Measurements from ENCODE around the gene COTL1.
"Not testable (repeated sequence)": the region's sequence is repeated elsewhere in the genome, so short reads cannot be mapped to it uniquely, and the experiment has no call there.

The COTL1 gene

DNA sequence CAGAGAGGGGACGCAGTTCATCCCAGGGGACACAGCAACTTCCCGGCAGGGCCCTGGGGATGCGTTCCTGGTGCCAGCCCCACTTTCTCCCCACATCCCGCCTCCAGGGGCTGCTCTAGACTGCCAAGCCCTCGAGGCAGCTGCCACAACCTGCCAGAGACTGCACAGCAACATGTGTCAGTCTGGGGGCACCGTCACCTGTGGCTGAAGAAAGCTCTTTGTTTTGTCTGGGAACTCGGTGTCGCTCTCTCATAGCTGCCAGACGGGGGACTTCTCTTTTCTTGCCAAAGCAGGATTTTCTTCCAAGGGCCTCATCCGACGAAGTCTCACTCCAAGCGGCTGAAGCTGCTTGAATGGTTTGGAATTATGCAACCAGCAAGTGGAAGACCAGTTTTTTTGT is 43.7 kb downstream of the COTL1 start:
- no peak overlapping the region for H3K4me3 ChIP-seq (ENCODE audit: low read depth, low read length)

DNA sequence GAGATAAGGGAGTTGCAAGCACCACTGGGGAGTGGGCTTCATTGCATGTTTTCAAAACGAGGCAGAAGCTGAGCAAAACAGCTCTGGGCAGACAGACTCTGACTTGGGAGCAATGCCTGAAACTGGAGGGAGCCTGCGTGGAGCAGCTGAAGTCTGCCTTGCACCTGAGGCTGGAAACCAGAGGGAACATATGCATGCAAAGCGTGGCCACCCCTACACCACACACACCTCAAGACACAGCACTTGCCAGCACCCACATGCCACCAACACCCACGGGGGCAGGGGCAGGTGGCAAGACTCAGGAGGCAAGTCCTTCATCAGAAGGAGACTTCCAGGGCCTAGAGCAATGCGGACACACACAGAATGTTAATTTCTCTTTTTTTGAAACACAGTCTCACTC is 45.8 kb downstream of the COTL1 start:
- no peak overlapping the region for H3K4me3 ChIP-seq (ENCODE audit: low read depth, low read length)

DNA sequence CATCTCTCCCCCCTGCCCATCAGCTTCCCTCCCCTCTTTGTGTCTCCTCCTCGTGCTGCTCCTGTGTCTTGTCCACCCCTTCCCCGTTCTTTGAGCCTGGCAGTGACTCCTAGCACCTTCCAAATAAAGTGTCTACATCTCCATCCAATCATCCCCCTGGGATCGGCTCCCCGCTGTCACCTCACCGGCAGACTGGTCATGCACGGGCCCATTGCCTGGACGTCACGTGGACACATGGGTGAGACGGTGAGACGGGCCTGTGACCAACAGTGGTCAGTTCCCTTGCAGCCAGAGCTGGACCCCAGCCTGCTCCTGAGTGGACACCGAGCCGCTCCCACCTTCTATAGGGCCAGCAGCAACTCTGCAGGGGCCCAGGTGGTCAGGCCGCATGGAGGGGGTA is 46.4 kb downstream of the COTL1 start:
- H3K4me3 ChIP-seq (ENCODE audit: low read depth, low read length), result no peak overlapping the region

DNA sequence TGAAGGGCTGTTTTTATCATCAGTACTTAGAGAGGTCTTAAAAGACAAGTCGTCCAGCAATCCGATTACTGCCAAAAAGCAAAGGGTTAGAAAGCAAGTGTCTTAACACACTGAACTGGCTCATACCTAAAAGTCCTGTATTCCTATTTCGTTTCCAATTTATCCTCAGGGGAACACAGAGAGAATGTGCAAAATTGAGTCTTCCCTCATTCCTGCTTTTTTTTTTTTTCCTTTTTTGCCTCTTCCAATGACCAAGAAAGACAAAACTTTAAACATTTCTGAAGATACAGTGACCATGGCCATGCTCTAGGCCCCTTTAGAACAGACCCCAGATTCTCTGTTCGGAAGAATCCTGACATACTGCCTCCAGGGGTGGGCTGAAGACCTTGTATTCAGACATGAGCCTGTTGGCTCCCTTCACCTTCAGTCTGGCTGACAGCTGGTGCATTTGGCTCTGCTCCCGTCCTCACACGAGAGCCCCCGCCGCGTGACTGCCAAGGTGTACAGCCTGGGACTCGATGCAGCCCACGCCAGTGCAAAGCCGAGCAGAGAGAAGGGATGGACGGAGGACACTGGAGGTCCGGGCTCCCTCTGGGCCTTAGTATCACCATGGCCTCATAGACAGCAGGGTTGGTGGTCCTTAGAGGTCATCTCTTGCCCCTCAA is 47.0 kb downstream of the COTL1 start:
- no peak overlapping the region for H3K4me3 ChIP-seq (ENCODE audit: low read depth, low read length)

DNA sequence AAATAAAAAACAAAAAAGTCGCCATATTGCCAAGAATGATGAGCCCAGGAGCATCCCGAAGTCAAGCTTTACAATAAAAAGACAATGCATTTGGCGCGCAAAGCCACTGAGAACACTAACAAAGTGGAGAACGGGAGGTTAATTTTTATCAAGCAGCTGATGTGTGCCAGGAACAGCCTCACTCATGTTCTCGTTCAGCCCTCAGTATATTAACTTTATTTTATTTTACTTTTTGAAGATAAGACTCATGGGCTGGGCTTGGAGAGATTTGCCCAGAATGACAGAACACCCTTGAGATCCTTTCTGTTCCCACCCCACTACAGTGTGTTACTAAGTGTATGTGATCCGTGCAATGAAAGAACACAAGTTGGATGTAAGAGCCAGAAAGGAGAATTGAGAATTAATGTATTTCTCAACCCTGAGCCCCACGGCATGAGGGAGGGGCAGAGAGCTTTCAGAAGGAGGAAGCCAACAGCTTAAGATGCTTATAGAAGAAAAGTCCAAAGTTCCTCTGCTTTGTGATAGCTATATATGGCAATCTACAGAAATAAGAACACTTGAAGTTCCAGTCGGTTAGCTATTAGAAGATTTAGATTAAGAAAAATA is 48.4 kb downstream of the COTL1 start:
- no peak overlapping the region for H3K4me3 ChIP-seq (ENCODE audit: low read depth, low read length)

DNA sequence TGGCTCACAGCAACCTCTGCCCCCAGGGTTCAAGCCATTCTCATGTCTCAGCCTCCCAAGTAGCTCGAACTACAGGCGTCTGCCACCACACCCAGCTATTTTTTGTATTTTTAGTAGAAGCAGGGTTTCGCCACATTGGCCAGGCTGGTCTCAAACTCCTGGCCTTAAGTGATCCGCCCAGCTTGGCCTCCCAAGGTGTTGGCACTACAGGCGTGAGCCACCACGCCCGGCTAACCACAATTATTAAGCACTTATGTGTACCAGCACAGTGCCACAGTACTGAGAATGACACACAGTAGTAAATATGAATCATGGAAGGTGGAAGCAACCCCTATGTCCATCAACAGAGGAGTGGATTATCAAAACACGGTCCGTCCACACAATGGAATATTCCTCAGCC is 49.8 kb downstream of the COTL1 start:
- no peak overlapping the region for H3K4me3 ChIP-seq (ENCODE audit: low read depth, low read length)

DNA sequence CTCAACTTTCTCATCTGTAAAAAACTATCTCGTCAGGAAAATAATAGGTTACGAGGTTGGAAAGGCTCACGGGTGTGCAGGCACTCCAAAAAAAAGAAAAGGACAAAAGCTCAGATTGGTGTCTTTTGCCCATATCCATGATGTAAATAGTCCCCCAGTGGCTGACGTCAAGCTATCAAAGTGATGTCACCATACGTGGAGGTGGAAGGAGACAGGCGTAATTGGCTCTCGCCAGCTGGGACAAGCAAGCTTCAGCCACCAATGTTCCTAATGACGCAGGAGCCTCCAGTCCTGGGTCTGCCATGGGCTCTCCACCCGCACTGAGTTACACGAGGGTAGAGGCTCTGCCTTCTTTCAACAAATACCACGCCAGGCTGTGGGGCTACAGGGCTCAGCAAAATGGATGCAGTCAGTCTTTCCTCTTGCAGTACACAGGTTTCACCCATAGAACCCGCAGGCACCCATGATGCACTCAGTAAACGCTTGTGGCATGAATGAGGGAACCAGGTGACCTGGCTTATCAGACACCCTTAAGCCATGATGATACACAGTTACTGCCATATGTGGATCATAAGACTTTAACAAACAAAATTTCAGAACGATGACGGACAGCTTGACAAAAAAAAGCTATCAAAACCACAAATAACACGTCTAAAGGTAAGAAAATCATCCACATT is 50.5 kb downstream of the COTL1 start:
- H3K4me3 ChIP-seq (ENCODE audit: low read depth, low read length), result no peak overlapping the region

DNA sequence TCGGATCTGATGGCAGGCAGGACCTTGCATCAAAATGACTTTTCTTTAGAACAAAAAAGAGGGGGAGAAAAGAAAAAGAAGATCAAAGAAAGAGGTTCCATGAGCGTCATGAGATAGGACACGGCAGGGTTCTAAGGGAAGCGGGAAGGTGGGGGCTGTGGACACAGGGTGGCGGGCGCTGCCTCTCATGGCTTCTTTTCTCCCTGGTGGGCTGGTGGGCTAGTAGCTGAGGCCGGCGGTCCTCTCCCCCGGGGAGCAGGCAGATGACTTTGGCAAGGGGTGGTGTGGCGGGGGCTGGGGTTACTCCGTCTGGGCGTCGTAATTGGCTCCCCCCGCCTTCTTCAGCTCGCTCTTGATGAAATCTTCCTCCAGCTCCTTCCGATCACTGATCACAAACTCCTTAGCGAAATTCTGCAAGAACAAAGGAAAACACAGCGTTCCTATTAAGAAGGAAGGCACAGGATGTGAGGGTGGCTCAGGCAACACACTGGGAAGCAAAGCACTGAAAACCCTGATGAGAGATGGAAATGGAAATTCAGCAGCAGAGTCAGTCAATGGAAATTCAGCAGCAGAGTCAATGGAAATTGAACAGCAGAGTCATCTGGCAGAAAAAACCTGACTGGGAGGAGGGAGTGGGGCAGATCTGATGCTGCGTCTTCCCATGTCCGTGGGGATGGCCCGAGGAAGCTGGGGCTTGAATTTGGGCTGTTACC is 51.2 kb downstream of the COTL1 start:
- no peak overlapping the region for H3K4me3 ChIP-seq (ENCODE audit: low read depth, low read length)

DNA sequence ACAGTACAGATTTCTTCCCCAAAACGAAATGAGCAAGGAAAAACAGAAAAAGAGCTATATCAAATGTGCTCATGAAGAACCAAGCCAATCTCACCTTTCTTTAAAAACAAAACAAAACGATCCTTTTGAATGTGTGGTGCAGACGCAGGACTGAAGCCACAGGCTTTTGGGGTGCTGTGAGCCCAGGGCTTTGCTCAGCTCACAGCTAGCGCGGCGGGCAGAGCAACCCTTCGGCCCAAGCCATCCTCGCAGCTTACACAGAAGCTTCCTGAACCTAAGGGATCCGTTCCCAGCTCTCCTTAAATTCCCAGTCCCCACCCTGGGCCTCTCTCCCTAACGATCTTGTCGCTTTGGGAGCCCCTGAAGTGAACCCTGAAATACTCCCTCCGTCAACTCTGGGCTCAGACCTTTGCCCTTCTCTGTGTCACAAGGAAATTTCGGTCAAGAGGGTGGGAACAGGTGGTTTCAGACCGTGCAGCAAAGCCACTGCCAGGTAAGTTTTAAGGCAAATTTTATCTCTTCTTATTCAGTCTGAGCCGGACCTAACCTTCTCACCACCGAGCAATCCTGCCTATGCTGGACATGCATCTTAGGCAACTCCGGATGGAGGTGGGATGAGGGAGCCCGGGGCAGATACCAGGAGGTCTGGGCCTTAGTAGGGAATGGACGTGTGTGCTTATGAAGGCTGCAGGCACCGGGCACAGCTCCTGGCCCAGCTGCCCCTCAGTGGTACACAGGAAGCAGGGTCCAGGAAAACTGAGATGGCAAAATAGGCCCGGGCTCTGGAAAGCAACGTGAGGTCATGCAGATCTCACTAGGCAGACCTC is 52.0 kb downstream of the COTL1 start:
- no peak overlapping the region for H3K4me3 ChIP-seq (ENCODE audit: low read depth, low read length)

DNA sequence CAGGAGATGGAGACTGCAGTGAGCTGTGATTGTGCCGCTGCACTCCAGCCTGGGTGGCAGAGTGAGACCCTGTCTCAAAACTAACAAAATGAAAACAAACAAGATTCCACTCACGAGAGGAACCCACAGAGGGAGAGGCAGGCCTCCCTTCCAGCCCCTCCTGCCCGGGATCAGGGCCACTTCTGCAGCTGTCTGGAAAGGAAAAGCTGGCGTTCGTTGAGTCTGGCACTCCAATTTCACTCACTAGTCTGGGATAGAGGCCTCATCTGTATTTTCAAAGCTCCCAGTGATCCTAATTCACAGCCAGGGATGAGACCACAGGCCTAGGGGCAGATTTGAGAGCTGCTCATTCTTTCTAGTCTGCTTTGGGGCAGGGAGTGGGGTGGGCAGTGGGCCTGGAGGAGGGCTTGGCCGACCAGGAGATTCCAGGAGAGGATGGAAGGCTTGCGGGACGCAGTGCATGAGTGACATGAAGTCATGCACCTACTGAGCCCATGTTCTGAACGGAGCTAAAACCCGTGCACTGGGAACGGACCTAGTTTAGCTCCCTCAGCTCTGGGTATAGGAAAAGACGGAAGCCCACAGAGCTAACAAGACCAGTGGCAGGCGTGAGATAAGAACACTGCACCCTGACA is 54.0 kb downstream of the COTL1 start:
- H3K4me3 ChIP-seq (ENCODE audit: low read depth, low read length), result no peak overlapping the region

DNA sequence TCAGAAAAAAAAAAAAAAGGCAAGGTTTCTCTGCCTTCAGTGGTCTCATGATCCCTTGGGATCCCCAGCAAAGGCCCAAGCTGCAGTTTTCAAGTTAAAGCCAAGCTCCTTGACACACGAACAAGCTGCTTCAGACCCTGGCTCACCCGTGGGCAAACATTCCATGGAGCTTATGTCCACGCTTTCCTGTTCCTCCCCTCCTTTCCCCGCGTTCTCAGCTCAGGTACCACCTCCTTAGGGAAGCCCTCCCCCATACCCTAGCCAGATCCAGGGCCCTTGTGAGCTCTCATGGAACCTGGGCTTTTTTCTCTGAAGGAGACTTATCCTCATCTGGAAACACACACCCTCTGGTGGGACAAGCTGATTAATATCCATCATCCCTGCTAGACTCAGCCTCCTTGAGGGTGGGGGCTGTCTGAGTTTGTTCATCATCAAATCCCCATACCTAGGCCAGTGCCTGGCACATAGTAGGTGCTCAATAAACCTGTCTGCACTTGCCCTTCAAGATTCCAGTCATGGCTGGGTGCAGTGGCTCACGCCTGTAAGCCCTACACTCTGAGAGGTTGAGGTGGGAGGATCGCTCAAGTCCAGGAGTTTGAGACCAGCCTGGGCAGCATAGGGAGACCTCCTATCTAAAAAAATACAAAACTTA is 54.7 kb downstream of the COTL1 start:
- no peak overlapping the region for H3K4me3 ChIP-seq (ENCODE audit: low read depth, low read length)

DNA sequence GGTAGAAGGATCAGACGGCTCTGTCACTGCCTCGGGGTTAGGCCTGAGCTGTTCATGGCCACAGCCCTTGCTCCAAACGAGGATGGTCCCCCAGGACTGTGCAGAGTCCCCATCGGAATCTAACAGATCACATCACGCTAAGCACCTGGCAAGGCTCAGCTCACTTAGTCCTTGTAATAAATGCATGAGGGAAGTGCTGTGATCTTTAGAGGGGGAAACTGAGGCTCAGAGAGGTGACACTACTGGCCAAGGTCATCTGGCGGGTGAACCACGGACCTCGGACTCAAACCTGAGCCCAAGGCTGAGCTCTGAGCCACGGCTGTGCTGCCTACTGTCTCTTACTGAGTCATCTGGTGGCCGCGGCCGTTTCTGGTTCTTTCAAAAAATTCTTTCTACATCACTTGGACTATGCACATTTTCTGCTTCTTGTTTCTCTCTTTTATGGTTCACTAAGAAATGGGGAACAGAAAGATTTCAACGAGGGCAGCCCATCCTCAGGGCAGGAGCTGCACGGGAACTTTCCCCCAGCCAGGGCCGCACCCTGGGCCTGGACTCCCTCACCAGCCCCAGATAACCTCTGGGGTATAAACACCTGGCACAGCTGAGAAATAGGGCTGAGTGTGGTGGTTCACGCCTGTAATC is 55.6 kb downstream of the COTL1 start:
- no peak overlapping the region for H3K4me3 ChIP-seq (ENCODE audit: low read depth, low read length)

DNA sequence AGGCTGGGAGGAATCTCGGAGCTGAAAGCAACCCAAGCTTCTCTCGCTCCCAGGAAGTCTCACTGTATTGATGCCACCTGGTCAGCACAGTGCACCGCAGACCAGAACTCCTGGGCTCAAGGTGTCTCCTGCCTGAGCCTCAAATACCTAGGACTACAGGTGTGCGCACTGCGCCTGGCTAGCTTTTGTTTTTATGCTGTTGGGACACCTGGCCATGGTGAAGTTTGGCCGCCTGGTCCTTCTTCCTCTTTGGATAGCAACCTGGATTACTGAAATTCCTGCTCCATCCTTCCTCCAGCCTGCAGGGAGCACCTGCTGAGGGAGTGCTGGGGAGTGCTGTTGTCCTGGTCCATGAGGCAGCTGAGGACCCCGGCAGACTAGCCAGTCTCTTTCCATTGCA is 56.6 kb downstream of the COTL1 start:
- no peak overlapping the region for H3K4me3 ChIP-seq (ENCODE audit: low read depth, low read length)

DNA sequence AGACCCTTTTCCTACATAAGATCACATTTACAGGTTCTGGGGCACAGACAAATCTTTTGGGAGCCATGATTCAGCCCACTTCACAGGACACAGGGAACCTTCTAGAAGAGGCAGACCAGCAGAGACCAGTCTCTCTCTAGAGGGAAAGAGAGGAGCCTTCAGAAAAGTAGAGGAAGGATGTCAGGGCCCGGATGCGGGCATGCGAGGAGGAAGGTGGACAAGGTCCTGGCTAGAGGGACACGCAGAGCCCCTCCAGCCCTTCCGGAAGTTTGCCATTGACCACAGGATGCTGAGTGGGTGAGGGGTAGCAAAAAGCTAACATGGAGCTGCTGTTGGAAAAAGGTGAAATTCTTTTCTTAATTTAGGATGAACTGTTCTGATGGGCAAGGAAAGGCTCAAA is 57.6 kb downstream of the COTL1 start:
- no peak overlapping the region for H3K4me3 ChIP-seq (ENCODE audit: low read depth, low read length)

DNA sequence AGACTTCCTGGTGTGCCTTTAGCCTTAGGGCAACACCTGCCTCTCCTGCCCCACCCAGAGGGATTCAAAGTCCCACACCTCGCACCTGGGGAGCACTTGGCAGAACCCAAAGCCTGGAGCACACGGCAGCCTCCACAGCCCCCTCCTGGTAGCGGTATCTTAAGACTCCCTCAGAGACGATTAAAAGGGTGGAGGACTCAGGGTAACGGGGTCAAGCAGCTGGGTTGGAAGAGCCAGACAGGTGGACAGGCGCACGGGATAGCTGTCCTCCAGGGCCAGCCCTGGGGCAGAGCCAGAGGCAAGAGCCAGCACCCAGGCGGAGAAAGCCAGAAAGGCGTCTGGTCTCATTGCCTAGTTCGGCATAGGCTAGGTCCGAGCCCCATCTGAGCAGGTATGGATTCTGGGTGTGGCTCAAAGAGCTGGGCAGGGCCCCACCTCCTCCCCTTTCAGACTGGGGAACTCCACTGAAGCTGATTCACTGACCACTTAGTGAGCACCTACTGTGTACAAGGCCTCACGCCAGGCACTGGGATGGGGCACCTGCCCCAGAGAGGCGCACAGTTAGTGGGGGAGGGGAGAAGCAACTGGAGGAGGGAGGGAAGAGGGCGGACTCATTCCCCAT is 58.5 kb downstream of the COTL1 start:
- no peak overlapping the region for H3K4me3 ChIP-seq (ENCODE audit: low read depth, low read length)

DNA sequence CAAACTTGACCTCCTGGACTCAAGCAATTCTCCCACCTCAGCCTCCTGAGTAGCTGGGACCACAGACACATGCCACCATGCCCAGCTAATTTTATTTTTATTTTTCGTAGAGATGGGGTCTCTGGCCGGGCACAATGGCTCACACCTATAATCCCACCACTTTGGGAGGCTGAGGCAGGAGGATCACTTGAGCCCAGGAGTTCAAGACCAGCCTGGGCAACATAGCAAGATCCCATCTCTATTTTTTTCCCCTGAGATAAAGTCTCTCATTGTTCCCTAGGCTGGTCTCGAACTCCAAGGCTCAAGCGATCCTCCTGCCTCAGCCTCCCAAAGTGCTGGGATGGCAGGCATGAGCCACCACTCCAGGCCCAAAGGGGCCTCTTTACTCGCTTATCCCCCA is 59.0 kb downstream of the COTL1 start:
- H3K4me3 ChIP-seq (ENCODE audit: low read depth, low read length), result not testable (repeated sequence)

DNA sequence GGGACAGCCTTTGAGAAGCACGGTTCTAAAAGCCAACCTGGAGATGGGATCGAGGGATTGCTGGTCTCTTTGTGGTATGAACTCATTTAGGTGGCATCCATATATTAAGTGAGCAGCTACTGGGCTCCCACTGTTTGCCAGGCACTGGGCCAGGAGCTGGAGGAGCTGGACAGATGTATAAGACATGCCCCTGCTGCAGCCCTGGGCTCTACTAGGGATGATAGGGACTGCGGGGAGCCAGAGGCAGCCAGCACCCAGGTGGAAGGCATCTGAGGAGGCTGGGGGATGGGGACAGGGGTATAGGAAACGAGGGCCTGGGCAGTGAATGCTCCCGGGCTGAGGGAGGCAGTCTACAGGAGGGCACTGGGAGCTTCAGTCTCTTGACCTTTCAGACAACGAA is 60.4 kb downstream of the COTL1 start:
- H3K4me3 ChIP-seq (ENCODE audit: low read depth, low read length), result no peak overlapping the region

DNA sequence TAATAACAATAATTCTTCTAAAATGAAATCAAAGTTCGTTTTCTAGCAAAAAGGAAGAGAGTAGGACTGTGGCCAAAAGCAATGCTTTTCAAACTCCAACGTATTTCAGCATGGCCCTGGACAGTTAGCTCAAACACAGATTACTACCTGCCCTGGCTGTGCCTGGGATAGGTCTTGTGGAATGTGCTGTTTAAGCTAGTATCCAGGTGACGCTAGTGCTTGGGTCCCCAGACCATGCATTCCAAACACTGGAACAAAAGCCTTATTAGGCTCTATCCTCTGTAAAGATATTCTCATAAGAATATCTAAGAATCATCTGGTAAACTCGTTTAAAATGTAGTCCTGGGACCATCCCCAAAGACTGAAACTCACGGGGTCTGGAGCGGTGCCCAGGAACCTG is 60.8 kb downstream of the COTL1 start:
- H3K4me3 ChIP-seq (ENCODE audit: low read depth, low read length), result no peak overlapping the region

All from iPS-11a (cell line).